IPS-15b (cell line): ENCODE measurements around the gene FLT3LG.
A peak's percentile ranks its signal among the peaks of the same experiment; 100 is the strongest.
"Not testable (repeated sequence)": the region's sequence is repeated elsewhere in the genome, so short reads cannot be mapped to it uniquely, and the experiment has no call there.

Experiments used
- H3K27me3 ChIP-seq: one replicate; pipeline ENCODE4 v1.6.1; 2013; ENCODE audit warnings: low read length; ENCODE audit not compliant: control insufficient read depth, insufficient read depth
- H3K36me3 ChIP-seq: one replicate; pipeline ENCODE4 v1.6.1; 2013; ENCODE audit warnings: low read length; ENCODE audit not compliant: control insufficient read depth, insufficient read depth
- H3K4me1 ChIP-seq: one replicate; pipeline ENCODE4 v1.6.1; 2013; ENCODE audit warnings: mild to moderate bottlenecking, low read length; ENCODE audit not compliant: control insufficient read depth, insufficient read depth
- H3K4me3 ChIP-seq: one replicate; pipeline ENCODE4 v1.5.1; 2013; ENCODE audit warnings: low read depth, low read length
- H3K9ac ChIP-seq: one replicate; pipeline ENCODE4 v1.6.1; 2013; ENCODE audit warnings: low read depth, mild to moderate bottlenecking, low read length
- H3K9me3 ChIP-seq: one replicate; pipeline ENCODE4 v1.6.1; 2013; ENCODE audit warnings: mild to moderate bottlenecking, low read length; ENCODE audit not compliant: control insufficient read depth, insufficient read depth

Gene FLT3LG

DNA sequence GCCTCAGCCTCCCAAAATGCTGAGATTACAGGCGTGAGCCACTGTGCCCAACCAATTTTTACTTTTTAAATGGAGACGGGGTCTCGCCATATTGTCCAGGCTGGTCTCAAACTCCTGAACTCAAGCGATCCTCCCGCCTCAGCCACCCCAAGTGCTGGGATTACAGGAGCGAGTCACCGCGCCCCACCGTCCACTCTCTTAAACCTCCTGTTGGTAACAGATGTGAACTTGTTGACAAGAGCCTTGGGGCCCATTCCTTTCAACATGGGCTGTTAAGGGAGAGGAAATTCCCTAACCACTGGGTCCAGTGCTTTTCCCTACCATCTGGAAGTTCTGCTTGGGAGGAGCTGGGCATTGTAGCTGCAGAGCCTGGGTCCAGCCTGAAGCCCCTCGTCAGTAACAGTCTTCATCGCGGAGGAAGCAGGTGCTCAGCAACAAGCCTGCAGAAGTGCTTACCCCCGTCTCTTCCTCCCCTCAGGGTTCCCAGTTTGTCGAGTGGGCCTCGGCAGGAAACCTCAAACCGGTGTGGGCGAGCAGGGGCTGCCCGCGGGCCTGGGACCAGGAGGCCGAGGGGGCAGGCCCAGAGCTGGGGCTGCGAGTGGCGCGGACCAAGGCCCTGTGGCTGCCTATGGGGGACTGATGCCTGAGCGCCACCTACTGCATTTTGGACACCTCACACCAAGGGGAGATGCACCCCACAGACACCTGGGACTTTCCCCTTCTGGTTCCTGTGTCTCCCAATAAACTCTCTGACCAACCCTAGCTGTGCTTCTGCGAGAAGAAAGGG lies 4.0 kb upstream of the FLT3LG start:
- Histone ChIP-seq H3K27me3 (peaks cover 5% of the 10 kb centered on the region), H3K36me3 (peaks cover 5% of the 10 kb centered on the region), H3K9ac (no peak overlapping the region), H3K9me3 (no peaks in the 10 kb centered on the region), H3K4me3 (no peak overlapping the region), H3K4me1 (peaks cover 3% of the 10 kb centered on the region)

DNA sequence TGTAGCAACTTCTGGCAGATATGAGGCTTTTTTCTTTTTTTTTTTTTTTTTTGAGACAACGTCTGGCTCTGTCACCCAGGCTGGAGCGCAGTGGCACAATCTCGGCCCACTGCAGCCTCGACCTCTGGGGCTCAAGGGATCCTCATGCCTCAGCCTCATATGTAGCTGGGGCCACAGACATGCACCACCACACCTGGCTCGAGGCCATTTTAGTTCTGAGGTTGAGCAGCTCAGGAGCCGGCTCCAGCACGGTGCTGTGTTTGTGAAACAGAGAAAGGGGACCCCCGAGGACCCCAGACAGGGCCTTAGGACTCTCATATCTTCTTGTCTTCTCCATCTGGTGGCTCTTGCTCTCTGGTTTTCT lies 3.4 kb upstream of the FLT3LG start:
- H3K36me3 ChIP-seq: peaks cover 5% of the 10 kb centered on the region
- no peak overlapping the region for H3K9ac ChIP-seq
- H3K9me3 ChIP-seq: no peaks in the 10 kb centered on the region
- H3K4me1 ChIP-seq: peaks cover 3% of the 10 kb centered on the region
- H3K27me3 ChIP-seq: peaks cover 7% of the 10 kb centered on the region
- H3K4me3 ChIP-seq: no peak overlapping the region

GRCh38 chr19:49472936-49473335 lies 1.1 kb upstream of the FLT3LG start:
- Histone ChIP-seq H3K9me3 (no peaks in the 10 kb centered on the region), H3K4me3 (no peak overlapping the region), H3K36me3 (peaks cover 2% of the 10 kb centered on the region), H3K4me1 (peaks cover 3% of the 10 kb centered on the region), H3K27me3 (peaks cover 7% of the 10 kb centered on the region), H3K9ac (no peak overlapping the region)

DNA sequence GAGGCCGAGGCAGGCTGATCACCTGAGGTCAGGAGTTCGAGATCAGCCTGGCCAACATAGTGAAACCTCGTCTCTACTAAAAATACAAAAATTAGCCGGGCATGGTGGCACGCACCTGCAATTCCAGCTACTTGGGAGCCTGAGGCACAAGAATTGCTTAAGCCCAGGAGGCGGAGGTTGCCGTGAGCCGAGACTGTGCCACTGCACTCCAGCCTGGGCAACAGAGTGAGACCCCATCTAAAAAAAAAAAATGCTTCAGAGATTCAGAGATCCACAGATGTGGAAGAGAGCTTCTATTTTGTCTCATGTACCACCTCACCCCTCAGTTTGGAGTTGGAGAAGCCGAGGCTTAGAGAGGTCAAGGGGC lies 531 bp upstream of the FLT3LG start:
- not testable (repeated sequence) for H3K9ac ChIP-seq, H3K4me1 ChIP-seq
- peak overlapping the region; percentile 58 for H3K4me3 ChIP-seq

DNA sequence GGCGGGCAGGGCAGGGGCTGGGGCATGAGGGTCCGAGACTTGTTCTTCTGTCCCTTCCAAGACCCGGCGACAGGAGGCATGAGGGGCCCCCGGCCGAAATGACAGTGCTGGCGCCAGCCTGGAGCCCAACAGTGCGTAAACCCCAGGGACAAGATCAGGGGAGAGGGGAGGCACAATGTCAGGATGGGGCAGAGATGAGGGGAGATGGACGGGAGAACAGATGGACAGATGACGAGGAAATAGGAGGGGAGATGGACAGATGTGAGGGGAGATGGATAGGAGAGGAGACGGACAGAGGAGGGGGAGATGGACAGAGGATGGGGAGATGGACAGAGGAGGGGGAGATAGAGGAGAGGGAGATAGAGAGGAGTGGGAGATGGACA lies 518 bp downstream of the FLT3LG start:
- Histone ChIP-seq H3K9ac (no peak overlapping the region), H3K9me3 (no peaks in the 10 kb centered on the region), H3K27me3 (peaks cover 7% of the 10 kb centered on the region), H3K36me3 (peaks cover 2% of the 10 kb centered on the region), H3K4me3 (peak overlapping the region; percentile 58), H3K4me1 (peaks cover 3% of the 10 kb centered on the region)

More for the DNA sequence above, 531 bp upstream of the FLT3LG start:
- not testable (repeated sequence) for H3K27me3 ChIP-seq, H3K36me3 ChIP-seq, H3K9me3 ChIP-seq

DNA sequence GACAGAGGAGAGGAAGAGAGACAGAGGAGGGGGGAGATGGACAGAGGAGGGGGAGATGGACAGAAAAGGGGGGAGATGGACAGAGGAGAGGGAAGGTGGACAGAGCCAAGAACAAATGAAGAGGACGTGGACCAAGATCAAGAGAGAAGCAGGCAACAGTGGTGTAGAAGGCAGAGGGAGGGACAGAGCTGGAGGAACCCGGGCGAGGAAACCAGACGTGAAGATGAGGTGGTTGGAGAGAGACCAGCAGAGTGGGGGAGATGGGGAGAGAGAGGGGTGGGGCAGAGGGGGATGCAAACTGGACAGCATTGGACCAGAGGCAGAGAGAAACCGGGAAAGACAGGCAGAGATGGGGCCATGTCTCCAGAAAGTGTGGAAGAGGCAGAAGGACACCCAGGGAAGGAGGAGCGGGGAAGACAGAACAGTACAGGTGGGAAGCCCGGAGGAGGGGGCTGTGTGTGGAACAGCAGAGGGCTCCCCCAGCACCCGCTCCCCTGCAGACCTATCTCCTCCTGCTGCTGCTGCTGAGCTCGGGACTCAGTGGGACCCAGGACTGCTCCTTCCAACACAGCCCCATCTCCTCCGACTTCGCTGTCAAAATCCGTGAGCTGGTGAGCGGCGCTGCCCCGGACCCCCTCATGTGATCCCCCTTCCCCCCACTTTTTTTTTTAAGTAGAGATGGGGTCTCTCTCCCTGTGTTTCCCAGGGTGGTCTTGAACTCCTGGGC lies 1.3 kb downstream of the FLT3LG start:
- H3K4me1 ChIP-seq: peaks cover 3% of the 10 kb centered on the region
- H3K9me3 ChIP-seq: no peaks in the 10 kb centered on the region
- no peak overlapping the region for H3K4me3 ChIP-seq
- peaks cover 7% of the 10 kb centered on the region for H3K27me3 ChIP-seq
- no peak overlapping the region for H3K9ac ChIP-seq
- peaks cover 2% of the 10 kb centered on the region for H3K36me3 ChIP-seq

- H3K27me3 ChIP-seq: peaks cover 7% of the 10 kb centered on the region
- H3K9ac ChIP-seq: no peak overlapping the region
- H3K4me1 ChIP-seq: peaks cover 3% of the 10 kb centered on the region
- H3K9me3 ChIP-seq: no peaks in the 10 kb centered on the region
- H3K36me3 ChIP-seq: no peaks in the 10 kb centered on the region
- H3K4me3 ChIP-seq: peak overlapping the region; percentile 43
Measured at GRCh38 chr19:49475995-49476880, 2.2 kb downstream of the FLT3LG start.

DNA sequence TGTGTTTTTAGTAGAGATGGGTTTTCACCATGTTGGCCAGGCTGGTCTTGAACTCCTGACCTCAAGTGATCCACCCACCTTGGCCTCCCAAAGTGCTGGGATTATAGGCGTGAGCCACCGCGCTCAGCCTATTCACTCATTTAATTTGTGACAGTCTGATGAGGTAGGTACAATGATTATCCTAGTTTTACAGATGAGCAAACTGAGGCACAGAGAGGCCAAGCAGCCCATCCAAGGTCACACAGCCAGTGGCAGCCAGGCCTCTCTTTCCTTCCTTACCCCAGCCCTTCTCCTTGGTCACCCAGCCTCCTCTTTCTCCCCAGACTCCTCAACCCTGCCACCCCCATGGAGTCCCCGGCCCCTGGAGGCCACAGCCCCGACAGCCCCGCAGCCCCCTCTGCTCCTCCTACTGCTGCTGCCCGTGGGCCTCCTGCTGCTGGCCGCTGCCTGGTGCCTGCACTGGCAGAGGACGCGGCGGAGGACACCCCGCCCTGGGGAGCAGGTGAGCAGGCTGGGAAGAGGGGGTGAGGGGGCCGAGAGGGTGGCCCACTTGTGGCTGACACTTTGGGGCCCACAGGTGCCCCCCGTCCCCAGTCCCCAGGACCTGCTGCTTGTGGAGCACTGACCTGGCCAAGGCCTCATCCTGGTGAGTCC lies 6.1 kb downstream of the FLT3LG start:
- Histone ChIP-seq H3K36me3 (no peaks in the 10 kb centered on the region), H3K4me1 (no peaks in the 10 kb centered on the region), H3K4me3 (no peak overlapping the region), H3K9me3 (no peaks in the 10 kb centered on the region), H3K9ac (no peak overlapping the region), H3K27me3 (peaks cover 1% of the 10 kb centered on the region)

GRCh38 chr19:49481020-49481683 lies 7.1 kb downstream of the FLT3LG start:
- Histone ChIP-seq H3K27me3 (no peaks in the 10 kb centered on the region), H3K9ac (no peak overlapping the region), H3K9me3 (no peaks in the 10 kb centered on the region), H3K36me3 (no peaks in the 10 kb centered on the region), H3K4me3 (no peak overlapping the region), H3K4me1 (no peaks in the 10 kb centered on the region)

DNA sequence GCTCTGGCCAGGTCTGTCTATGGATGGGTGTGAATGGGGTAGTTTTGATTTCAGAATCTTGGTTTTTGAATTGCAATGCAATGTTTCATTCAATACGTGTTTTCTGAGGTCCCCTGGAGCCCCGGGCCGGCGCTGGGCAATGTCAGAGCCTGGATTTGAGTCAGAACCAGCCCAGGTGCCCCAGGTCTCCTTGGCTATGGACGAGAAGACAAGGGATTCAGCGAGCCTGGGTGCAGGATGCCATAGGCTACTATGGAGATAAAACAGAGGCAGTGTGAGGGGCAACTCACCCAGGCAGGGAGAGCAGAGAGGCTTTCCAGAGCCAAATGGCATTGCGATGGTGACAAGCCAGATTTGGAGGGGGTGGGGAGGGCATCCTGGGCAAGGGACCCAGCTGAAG lies 12.2 kb downstream of the FLT3LG start:
- no peaks in the 10 kb centered on the region for H3K27me3 ChIP-seq
- H3K4me3 ChIP-seq: no peak overlapping the region
- H3K36me3 ChIP-seq: peaks cover 36% of the 10 kb centered on the region
- no peak overlapping the region for H3K9ac ChIP-seq
- no peaks in the 10 kb centered on the region for H3K9me3 ChIP-seq
- H3K4me1 ChIP-seq: peaks cover 3% of the 10 kb centered on the region

DNA sequence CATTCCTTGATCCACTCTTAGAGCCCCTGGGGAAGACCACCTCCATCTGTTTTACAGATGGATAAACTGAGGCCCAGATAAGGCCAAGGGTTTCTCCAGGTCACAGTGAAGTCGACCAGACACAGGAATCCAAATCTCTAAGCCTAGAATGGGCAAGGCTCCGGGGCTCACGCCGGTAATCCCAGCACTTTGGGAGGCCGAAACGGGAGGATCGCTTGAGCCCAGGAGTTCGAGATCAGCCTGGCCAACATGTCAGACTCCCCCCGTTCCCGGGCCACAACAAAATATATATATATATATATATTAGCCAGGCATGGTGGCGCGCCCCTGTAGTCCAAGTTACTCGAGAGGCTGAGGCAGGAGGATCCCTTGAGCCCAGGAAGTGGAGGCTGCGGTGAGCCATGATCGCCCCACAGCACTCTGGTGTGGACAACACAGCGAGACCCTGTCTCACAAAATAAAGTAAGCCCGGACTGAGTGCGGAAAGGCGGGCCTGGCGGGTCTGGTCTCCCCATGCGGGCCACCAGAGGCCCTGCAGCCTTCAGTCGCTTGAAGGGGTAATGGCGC lies 12.8 kb downstream of the FLT3LG start:
- Histone ChIP-seq H3K4me1 (peaks cover 3% of the 10 kb centered on the region), H3K9me3 (no peaks in the 10 kb centered on the region), H3K27me3 (no peaks in the 10 kb centered on the region), H3K36me3 (peaks cover 42% of the 10 kb centered on the region), H3K9ac (no peak overlapping the region), H3K4me3 (peak overlapping the region; percentile 18)
